Transverse colon (tissue), 4 donors: Measurements from ENCODE around the gene FBXO8. TPM values are rescaled to one million over a fixed set of nuclear protein-coding genes. Genes with fewer than 3 reads are reported as not detected.

ENCODE experiments used
- DNase-seq: peaks from one replicate; pipeline ENCODE4 v3.0.0-alpha.2; 2019
- H3K27ac ChIP-seq, 4 donors: fragments of 200-600 bp; sonication (generic); 2 replicates each; pipeline ENCODE4 v1.5.1; 2016 to 2018; ENCODE audit warnings: inconsistent platforms in 4 of 4
- H3K27me3 ChIP-seq: fragments of 200-600 bp; sonication (generic); 2 replicates; pipeline ENCODE4 v1.5.1; 2017; ENCODE audit warnings: inconsistent platforms
- H3K36me3 ChIP-seq, 4 donors: fragments of 200-600 bp; sonication (generic); 2 replicates each; pipeline ENCODE4 v1.5.1; 2017 to 2019; ENCODE audit warnings: inconsistent platforms in 4 of 4
- H3K4me1 ChIP-seq, 4 donors: fragments of 200-600 bp; sonication (generic); 2 replicates each; pipeline ENCODE4 v1.5.1; 2017 to 2020; ENCODE audit warnings: inconsistent platforms in 4 of 4
- H3K4me3 ChIP-seq, 4 donors: fragments of 200-600 bp; sonication (generic); 1 replicate in 1 of 4; 2 replicates in 3 of 4; pipeline versions ENCODE4 v1.5.1 to v1.6.1; 2017 to 2019; ENCODE audit warnings: inconsistent platforms in 4 of 4
- H3K9me3 ChIP-seq, 2 donors: fragments of 200-600 bp; sonication (generic); 2 replicates each; pipeline ENCODE4 v1.5.1; 2017 to 2019; ENCODE audit warnings: inconsistent platforms in 2 of 2
- CTCF ChIP-seq, 5 experiments: fragments of 200-600 bp in 3 of 5; fragments of 450-650 bp in 2 of 5; sonication (generic) in 3 of 5; IDR thresholded peaks; 1 replicate in 2 of 5; 2 replicates in 3 of 5; pipeline ENCODE4 v1.5.1; 2016 to 2017; ENCODE audit warnings: antibody characterized with exemption in 5 of 5, inconsistent platforms in 3 of 5, mild to moderate bottlenecking in 2 of 5, moderate library complexity in 1 of 5
- EP300 ChIP-seq: sonication (generic); formaldehyde crosslinking; IDR thresholded peaks from one replicate; pipeline ENCODE4 v1.6.1; 2017; ENCODE audit warnings: antibody characterized with exemption, low read depth
- POLR2A ChIP-seq: fragments of 450-650 bp; IDR thresholded peaks from one replicate; pipeline ENCODE4 v1.6.1; 2016; ENCODE audit warnings: antibody characterized with exemption, mild to moderate bottlenecking, moderate library complexity
- POLR2AphosphoS5 ChIP-seq, 3 donors: sonication (generic); formaldehyde crosslinking; IDR thresholded peaks; one replicate each; pipeline ENCODE4 v1.6.1; 2016; ENCODE audit warnings: antibody characterized with exemption in 3 of 3
- WGBS, 2 donors: methylation state at CpG; one replicate each; pipeline ENCODE4 v1.1.5; 2018; ENCODE audit warnings: low coverage in 1 of 2; 5-methylcytosine and 5-hydroxymethylcytosine counted together
- in situ Hi-C, 4 donors: fragments of 200-750 bp; cut with MboI; loops; one replicate each; pipeline versions ENCODE4 v1.15.0 to v1.15.1; 2017; ENCODE audit warnings: low sequenced_read_pairs in 3 of 4, low pct_ligation_motif_present in 1 of 4, low pct_unique_long_range_greater_than_20kb in 1 of 4
- intact Hi-C: fragments of 100-400 bp; cut with DNase I; formaldehyde crosslinking; loops from one replicate; pipeline ENCODE4 v1.15.1; 2023; ENCODE audit warnings: low total_unique reads
- total RNA-seq, 4 donors: library from RNA; depleted of rRNA; stranded (reverse); fragments of >200 nt; gene quantifications; one replicate each; pipeline ENCODE4 v1.1.0, GENCODE V29; 2016

FBXO8 gene
- total RNA-seq, 4 donors from 2014 or later = 30.1 to 45.3 (median 37.1) TPM

GRCh38 chr4:174312993-174313392, 29.5 kb upstream of the FBXO8 start:
- intact Hi-C loops = no loop called here
- peaks cover 0 to 4% (median 0%) of the 10 kb centered on the region in 4 donors for H3K4me1 ChIP-seq
- peaks cover 0 to 25% (median 13%) of the 10 kb centered on the region in 4 donors for H3K36me3 ChIP-seq
- no peak overlapping the region for H3K4me3 ChIP-seq
- in situ Hi-C loops = loop anchor here in 2 of 4 donors (10.0 to 25.0 kb wide), 3 partner anchors 88 to 901 kb away; no protein-coding TSS in a partner anchor
- H3K27me3 ChIP-seq = no peaks in the 10 kb centered on the region
- no peak for DNase-seq
- 95 to 97% methylated on average over 3 of the region's 3 CpGs for WGBS, 2 donors
- H3K9me3 ChIP-seq = no peaks in the 10 kb centered on the region
- no peak overlapping the region for H3K27ac ChIP-seq
- TF ChIP-seq CTCF (IDR thresholded peaks at IDR 0.05) (no peak), EP300 (no peak), POLR2AphosphoS5 (IDR thresholded peaks at IDR 0.05) (no peak), POLR2A (no peak)

- WGBS, 2 donors = 80 to 92% methylated on average over 4 of the region's 4 CpGs
- intact Hi-C loops (no loop called here), in situ Hi-C loops (loop anchor here in 2 of 4 donors (25.0 kb wide), 2 partner anchors 95 to 895 kb away; no protein-coding TSS in a partner anchor)
- Histone ChIP-seq H3K27me3 (no peaks in the 10 kb centered on the region), H3K4me1 (no peaks in the 10 kb centered on the region), H3K36me3 (peaks cover 0 to 56% (median 23%) of the 10 kb centered on the region in 4 donors), H3K4me3 (no peak overlapping the region), H3K9me3 (no peaks in the 10 kb centered on the region), H3K27ac (no peak overlapping the region)
- no peak for DNase-seq
- no peak for TF ChIP-seq CTCF (IDR thresholded peaks at IDR 0.05)
- TF ChIP-seq POLR2AphosphoS5 (IDR thresholded peaks at IDR 0.05) = no peak
These were observed 24.2 kb upstream of the FBXO8 start for GRCh38 chr4:174307694-174308093.

- Histone ChIP-seq H3K36me3 (peaks cover 0 to 55% (median 20%) of the 10 kb centered on the region in 4 donors), H3K27ac (no peak overlapping the region), H3K4me3 (no peak overlapping the region), H3K4me1 (no peaks in the 10 kb centered on the region), H3K27me3 (no peaks in the 10 kb centered on the region), H3K9me3 (no peaks in the 10 kb centered on the region)
- intact Hi-C loops = no loop called here
- in situ Hi-C loops = loop anchor here in 2 of 4 donors (25.0 kb wide), 2 partner anchors 94 to 894 kb away; no protein-coding TSS in a partner anchor
- WGBS, 2 donors = 94 to 98% methylated on average over 3 of the region's 3 CpGs
- DNase-seq = no peak
- no peak for TF ChIP-seq EP300
- TF ChIP-seq POLR2AphosphoS5 (IDR thresholded peaks at IDR 0.05) = no peak
- TF ChIP-seq CTCF (IDR thresholded peaks at IDR 0.05) = no peak
- no peak for TF ChIP-seq POLR2A
These were observed 22.5 kb upstream of the FBXO8 start for GRCh38 chr4:174305961-174306360.

- in situ Hi-C loops (loop anchor here in 2 of 4 donors (25.0 kb wide), 2 partner anchors 92 to 892 kb away; no protein-coding TSS in a partner anchor), intact Hi-C loops (no loop called here)
- no peaks in the 10 kb centered on the region for H3K9me3 ChIP-seq
- no peak overlapping the region for H3K4me3 ChIP-seq
- 91 to 92% methylated on average over 1 of the region's 1 CpG for WGBS, 2 donors
- no peaks in the 10 kb centered on the region for H3K4me1 ChIP-seq
- H3K36me3 ChIP-seq = peaks cover 0 to 47% (median 16%) of the 10 kb centered on the region in 4 donors
- no peak for DNase-seq
- H3K27ac ChIP-seq = no peak overlapping the region
- TF ChIP-seq CTCF (IDR thresholded peaks at IDR 0.05) (no peak), POLR2A (no peak), EP300 (no peak), POLR2AphosphoS5 (IDR thresholded peaks at IDR 0.05) (no peak)
- no peaks in the 10 kb centered on the region for H3K27me3 ChIP-seq
These were observed 21.2 kb upstream of the FBXO8 start for GRCh38 chr4:174304664-174305063.
